Measurements from ENCODE around the gene UBE2Q1. TPM values are rescaled to one million over a fixed set of nuclear protein-coding genes. Genes with fewer than 3 reads are reported as not detected.

UBE2Q1 gene
- total and polyA plus RNA-seq, 2 of the 8 experiments (the other 6 are each of a cell fraction or from before 2014, with no cell fraction given): 13.2 to 95.8 TPM

GRCh38 chr1:154583773-154584172, 25.3 kb upstream of the UBE2Q1 start:
- Histone ChIP-seq H3K23ac (ENCODE audit: insufficient read length) (no peak overlapping the region), H3K9me3 (ENCODE audit: insufficient read depth in 2 of 2, low read depth in 1 of 2, low read length in 1 of 2) (no peaks in the 10 kb centered on the region), H3K36me3 (ENCODE audit: control insufficient read depth in 2 of 4, insufficient read depth in 4 of 4, low read length in 3 of 4) (peaks cover 72 to 97% (median 87%) of the 10 kb centered on the region in 4 experiments), H3K27ac (ENCODE audit: low read depth, low read length) (no peak overlapping the region), H2BK12ac (ENCODE audit: low read depth, low read length) (no peak overlapping the region), H3K27me3 (replicated peaks in 1 of 4; ENCODE audit: control insufficient read depth in 3 of 4, extremely low read depth in 1 of 4, insufficient read depth in 3 of 4, low read length in 3 of 4) (no peaks in the 10 kb centered on the region), H3K14ac (ENCODE audit: insufficient read length) (no peak overlapping the region), H3K18ac (ENCODE audit: extremely low read depth, low read length) (no peak overlapping the region), H3K4me1 (replicated peaks in 1 of 4; ENCODE audit: control insufficient read depth in 3 of 4, insufficient read depth in 4 of 4, low read length in 3 of 4) (no peaks in the 10 kb centered on the region), H3K79me2 (ENCODE audit: control insufficient read depth in 1 of 2, insufficient read depth in 2 of 2, low read length in 2 of 2) (no peaks in the 10 kb centered on the region), H3K23me2 (ENCODE audit: low read depth, low read length) (no peaks in the 10 kb centered on the region), H3K4ac (replicated peaks; ENCODE audit: insufficient read length, low read depth, low read length) (no peak overlapping the region), H4K8ac (ENCODE audit: extremely low read depth, insufficient read depth, low read length) (no peak overlapping the region), H2AFZ (ENCODE audit: low read length) (no peak overlapping the region), H2BK15ac (ENCODE audit: low read length) (no peak overlapping the region), H3K4me2 (ENCODE audit: insufficient read depth in 1 of 2, low read depth in 2 of 2, low read length in 2 of 2) (no peak overlapping the region), H2BK120ac (replicated peaks; ENCODE audit: low read depth, low read length) (no peak overlapping the region), H4K5ac (ENCODE audit: insufficient read length, low read depth, low read length) (no peak overlapping the region), H2BK20ac (ENCODE audit: low read length) (no peak overlapping the region), H3K79me1 (ENCODE audit: low read depth, low read length) (peaks cover 2% of the 10 kb centered on the region; the same call in 1 of the 2 replicates), H4K91ac (replicated peaks; ENCODE audit: insufficient read length, low read length) (no peak overlapping the region), H2BK5ac (ENCODE audit: low read depth, low read length) (no peak overlapping the region), H3K9ac (replicated peaks in 1 of 4; ENCODE audit: extremely low read depth in 1 of 4, low read depth in 3 of 4, low read length in 3 of 4) (no peak overlapping the region; a peak in 1 of 7 replicates), H3K4me3 (ENCODE audit: extremely low read depth in 1 of 4, insufficient read depth in 2 of 4, low read depth in 3 of 4, low read length in 4 of 4) (no peak overlapping the region), H3K56ac (replicated peaks; ENCODE audit: insufficient read length, low read depth, low read length) (no peak overlapping the region), H4K20me1 (replicated peaks in 1 of 2; ENCODE audit: control insufficient read depth in 1 of 2, insufficient read depth in 2 of 2, low read length in 2 of 2) (peaks cover 7 to 18% of the 10 kb centered on the region in 2 experiments), H2AK5ac (ENCODE audit: low read depth, low read length) (no peak overlapping the region)
- DNase-seq (ENCODE audit: low read depth in 1 of 2, low spot score in 2 of 2) (no peak), FAIRE-seq (no peak)
- CTCF ChIA-PET (ENCODE audit: partially characterized antibody): interaction anchor here (1.4 kb wide), 1 partner anchor 24 kb away, joined by 4 read pairs; no protein-coding TSS in a partner anchor
- TF ChIP-seq USF2 (IDR thresholded peaks at IDR 0.05; ENCODE audit: low read length) (no peak), GTF2F1 (IDR thresholded peaks at IDR 0.05; ENCODE audit: borderline replicate concordance, low read depth, low read length) (no peak), HDAC2 (IDR thresholded peaks at IDR 0.05; ENCODE audit: borderline replicate concordance in 1 of 2, low read depth in 2 of 2, low read length in 2 of 2) (no peak), PHF8 (conservative IDR thresholded peaks at IDR 0.05; ENCODE audit: low read depth, low read length) (no peak), EP300 (IDR thresholded peaks at IDR 0.05; ENCODE audit: borderline replicate concordance in 1 of 2, low read depth in 2 of 2, low read length in 2 of 2) (no peak), MAX (IDR thresholded peaks at IDR 0.05) (no peak), YY1 (IDR thresholded peaks at IDR 0.05; ENCODE audit: low read depth, low read length) (no peak), NRF1 (IDR thresholded peaks at IDR 0.05; ENCODE audit: low read depth, low read length) (no peak), RNF2 (IDR thresholded peaks at IDR 0.05; ENCODE audit: borderline replicate concordance, low read depth, low read length, missing control alignments, poor library complexity, severe bottlenecking) (no peak)
- WGBS, 2 experiments (ENCODE audit: extremely low coverage in 1 of 2, insufficient coverage in 1 of 2, insufficient read length in 1 of 2, insufficient replicate concordance in 2 of 2, low coverage in 1 of 2, low lambda C conversion rate in 2 of 2, missing lambda C conversion rate in 1 of 2): 82% methylated on average over 9 of the region's 9 CpGs; no CpG with 5 or more reads in 1 of the 2 experiments
- POLR2A ChIA-PET (ENCODE audit: partially characterized antibody): interaction anchor here (1.7 kb wide), 1 partner anchor 14 kb away, joined by 3 read pairs; no protein-coding TSS in a partner anchor

Data from H1 (cell line).